GM23248 (cell line): ENCODE data around the gene STK17B.

Source experiments
- EZH2 ChIP-seq: fragments of 200-600 bp; sonication (generic); IDR thresholded peaks from 2 replicates; pipeline ENCODE4 v1.6.1; 2018; ENCODE audit warnings: antibody characterized with exemption, mild to moderate bottlenecking; ENCODE audit not compliant: insufficient read depth, poor library complexity, severe bottlenecking
- EZH2phosphoT487 ChIP-seq: fragments of 200-600 bp; sonication (generic); IDR thresholded peaks from 2 replicates; pipeline ENCODE4 v1.6.1; 2018; ENCODE audit warnings: antibody characterized with exemption, moderate library complexity, mild to moderate bottlenecking, low read depth; ENCODE audit not compliant: insufficient read depth

- no peak for TF ChIP-seq EZH2
- TF ChIP-seq EZH2phosphoT487: no peak
Measured at GRCh38 chr2:196169516-196169915, 1.9 kb downstream of the STK17B start.
